Heart right ventricle (tissue), 16 donors: ENCODE data around the gene ZMYM3. TPM values are rescaled to one million over a fixed set of nuclear protein-coding genes. Genes with fewer than 3 reads are reported as not detected.

Experiments used
- ATAC-seq, 8 donors: fragments of 200-7000 bp; cut with Tn5 transposase; one replicate each; pipeline ENCODE4 v1.9.1; 2020; ENCODE audit warnings: mild to moderate bottlenecking in 8 of 8, moderate library complexity in 8 of 8, moderate number of reproducible peaks in 1 of 8
- DNase-seq, 2 donors: peaks; one replicate each; pipeline ENCODE4 v3.0.0-alpha.2; 2020
- H3K27ac ChIP-seq, 10 donors: fragments of 200-600 bp; sonication (generic) in 2 of 10; one replicate each; pipeline versions ENCODE4 v1.5.0 to v1.8.0; 2020 to 2022; ENCODE audit warnings: mild to moderate bottlenecking in 3 of 10
- H3K27me3 ChIP-seq, 7 donors: fragments of 200-600 bp; one replicate each; pipeline ENCODE4 v1.8.0; 2021 to 2022; ENCODE audit warnings: mild to moderate bottlenecking in 2 of 7
- H3K36me3 ChIP-seq, 9 donors: fragments of 200-600 bp; sonication (generic) in 1 of 9; one replicate each; pipeline versions ENCODE4 v1.5.0 to v1.8.0; 2020 to 2022; ENCODE audit warnings: mild to moderate bottlenecking in 2 of 9
- H3K4me1 ChIP-seq, 9 donors: fragments of 200-600 bp; sonication (generic) in 1 of 9; one replicate each; pipeline versions ENCODE4 v1.5.0 to v1.8.0; 2020 to 2022; ENCODE audit warnings: mild to moderate bottlenecking in 4 of 9
- H3K4me3 ChIP-seq, 10 donors: fragments of 200-600 bp; sonication (generic) in 2 of 10; one replicate each; pipeline versions ENCODE4 v1.5.0 to v1.8.0; 2020 to 2022; ENCODE audit warnings: mild to moderate bottlenecking in 7 of 10, moderate library complexity in 2 of 10
- H3K9me3 ChIP-seq, 11 donors: fragments of 200-600 bp in 10 of 11; sonication (generic) in 2 of 11; one replicate each; pipeline versions ENCODE4 v1.5.0 to v1.8.0; 2013 to 2022; ENCODE audit warnings: mild to moderate bottlenecking in 2 of 11, control low read depth in 1 of 11, moderate library complexity in 1 of 11
- WGBS, 2 donors: extraction: QIAGEN DNeasy Blood & Tissue Kit; methylation state at CpG; one replicate each; pipeline ENCODE4 v1.1.7; 2013; ENCODE audit warnings: inconsistent platforms in 1 of 2; 5-methylcytosine and 5-hydroxymethylcytosine counted together
- intact Hi-C, 10 donors: fragments of 100-400 bp; cut with DNase I; formaldehyde crosslinking; loops; one replicate each; pipeline versions ENCODE4 v1.11.1 to v1.14.2; 2022
- polyA plus RNA-seq, 2 donors: library from polyadenylated mRNA; stranded (reverse); fragments of 200-250 nt; gene quantifications; one replicate each; pipeline ENCODE4 v1.2.3, GENCODE V29; 2013
- total RNA-seq, 10 donors: library from RNA; stranded (reverse); fragmentation: NEBNext Ultra II Directional in 3 of 10; extraction: Animal tissue kit (Norgen Biotek cat#: 25700) in 3 of 10; gene quantifications; one replicate each; pipeline versions ENCODE4 v1.2.1 to v1.2.4, GENCODE V29; 2021 to 2023
- TF ChIP-seq, protein P1 (sequence below), 9 donors: fragments of 200-600 bp; sonication (generic) in 2 of 9; IDR thresholded peaks; one replicate each; pipeline versions ENCODE4 v1.5.0 to v1.8.0; 2021 to 2022; ENCODE audit warnings: antibody characterized with exemption in 9 of 9, mild to moderate bottlenecking in 5 of 9, moderate library complexity in 1 of 9
- donor health status: Arrhythmogenic right ventricular cardiomyopathy.
- donor health status: ischemic (EF 13 %, LVEDD 7.1; RV severe dilation, severe dysfunction).
- donor health status: healthy with polysubstance abuse.
- donor health status: DM: no; HTN: yes; CAD: no.
- donor health status: DM: no; HTN: no; CAD: no.
- donor health status: ischemic (EF 25% LVEDD 6.9; RV normal size, moderate dysfunction).
- donor health status: ischemic (EF 25% LVEDD 5.7; RV mildly dilated, moderate dysfunction).
- donor health status: healthy.
- donor health status: DM: yes; HTN: yes; CAD: no.
- donor health status: Ischemic cardiomyopathy.
- donor health status: ischemic (EF 35%, LVEDD 5.7; RV mildly dilated, moderate dysfunction).
- donor health status: nonischemic (EF 11% LVEDD 7.7; RV severe dilation, severe dysfunction).
- donor health status: DM: yes; HTN: yes; CAD: no.
- donor health status: PGD.
- donor health status: ischemic (EF 29% LVEDD 5.4; RV normal size, mild dysfunction).
- donor health status: nonischemic (EF 23%, LVEDD 6.1; RV moderate dilation, normal function).

ZMYM3 gene
- total and polyA plus RNA-seq, 12 donors = 4.4 to 18.7 (median 15.8) TPM

DNA sequence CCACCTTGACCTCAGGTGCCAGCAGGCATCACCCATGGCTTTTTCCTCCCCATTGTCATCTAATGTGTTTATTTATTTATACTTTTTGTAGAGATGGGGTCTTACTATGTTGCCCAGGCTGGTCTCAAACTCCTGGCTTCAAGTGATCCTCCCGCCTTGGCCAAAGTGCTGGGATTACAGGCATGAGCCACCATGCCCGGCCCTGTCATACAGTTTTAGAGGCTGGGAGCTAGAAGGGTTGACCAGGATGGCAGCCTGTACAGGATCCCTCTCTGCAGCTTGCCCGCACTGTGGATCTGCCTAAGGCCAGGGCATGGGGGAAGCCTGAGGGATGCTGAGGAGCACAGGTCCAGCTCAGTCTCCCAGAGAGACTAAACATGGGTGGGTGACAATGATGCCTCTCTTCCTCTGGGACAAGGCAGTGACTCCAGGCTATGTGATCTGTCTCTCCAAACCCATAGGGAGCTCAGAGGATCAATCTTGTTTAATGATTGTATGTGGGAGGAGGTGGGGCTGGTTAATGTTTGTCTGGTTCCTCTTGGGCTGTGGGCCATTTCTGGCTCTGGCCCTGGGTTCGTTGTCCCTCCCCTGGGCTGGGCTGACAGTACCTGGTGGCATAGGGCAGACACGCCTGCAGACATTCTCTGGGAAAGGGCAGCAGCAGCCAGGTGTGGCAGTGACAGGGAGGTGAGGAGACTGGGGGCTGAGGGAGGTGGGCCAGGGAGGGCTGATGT, 39.2 kb downstream of the ZMYM3 start:
- Histone ChIP-seq H3K27ac (no peak overlapping the region), H3K4me1 (no peaks in the 10 kb centered on the region), H3K27me3 (peaks cover 0 to 24% (median 0%) of the 10 kb centered on the region in 7 donors), H3K4me3 (no peak overlapping the region), H3K36me3 (no peaks in the 10 kb centered on the region), H3K9me3 (no peaks in the 10 kb centered on the region)
- intact Hi-C loops = no loop called here
- TF ChIP-seq, protein P1, sequence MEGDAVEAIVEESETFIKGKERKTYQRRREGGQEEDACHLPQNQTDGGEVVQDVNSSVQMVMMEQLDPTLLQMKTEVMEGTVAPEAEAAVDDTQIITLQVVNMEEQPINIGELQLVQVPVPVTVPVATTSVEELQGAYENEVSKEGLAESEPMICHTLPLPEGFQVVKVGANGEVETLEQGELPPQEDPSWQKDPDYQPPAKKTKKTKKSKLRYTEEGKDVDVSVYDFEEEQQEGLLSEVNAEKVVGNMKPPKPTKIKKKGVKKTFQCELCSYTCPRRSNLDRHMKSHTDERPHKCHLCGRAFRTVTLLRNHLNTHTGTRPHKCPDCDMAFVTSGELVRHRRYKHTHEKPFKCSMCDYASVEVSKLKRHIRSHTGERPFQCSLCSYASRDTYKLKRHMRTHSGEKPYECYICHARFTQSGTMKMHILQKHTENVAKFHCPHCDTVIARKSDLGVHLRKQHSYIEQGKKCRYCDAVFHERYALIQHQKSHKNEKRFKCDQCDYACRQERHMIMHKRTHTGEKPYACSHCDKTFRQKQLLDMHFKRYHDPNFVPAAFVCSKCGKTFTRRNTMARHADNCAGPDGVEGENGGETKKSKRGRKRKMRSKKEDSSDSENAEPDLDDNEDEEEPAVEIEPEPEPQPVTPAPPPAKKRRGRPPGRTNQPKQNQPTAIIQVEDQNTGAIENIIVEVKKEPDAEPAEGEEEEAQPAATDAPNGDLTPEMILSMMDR (IDR thresholded peaks at IDR 0.05) = no peak
- ATAC-seq (no peak), DNase-seq (no peak)
- 81% methylated on average over 4 to 5 of the region's 5 CpGs for WGBS, 2 donors

DNA sequence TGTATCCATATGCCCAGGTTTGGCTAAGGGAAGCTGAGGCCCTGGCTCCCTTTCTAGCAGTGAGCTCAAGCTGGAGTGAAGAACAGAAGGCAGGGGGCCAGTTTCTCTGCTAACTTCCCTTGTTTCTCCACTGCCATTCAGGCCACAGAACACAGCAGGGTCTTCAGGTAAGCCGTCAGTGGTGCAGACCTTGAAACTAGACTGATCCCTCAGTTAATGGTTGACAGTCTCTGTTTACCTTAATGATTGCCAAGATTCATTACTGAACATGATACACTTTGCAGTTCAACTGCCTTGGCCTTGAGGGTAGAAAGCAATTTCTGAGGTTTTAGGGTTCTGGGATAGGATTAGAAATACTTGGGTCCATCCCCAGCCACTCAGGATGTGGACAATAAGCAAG, 39.8 kb downstream of the ZMYM3 start:
- TF ChIP-seq, protein P1 (IDR thresholded peaks at IDR 0.05) = no peak
- WGBS, 2 donors = 82 to 96% methylated on average over 1 of the region's 1 CpG
- H3K27ac ChIP-seq = no peak overlapping the region
- peaks cover 0 to 24% (median 0%) of the 10 kb centered on the region in 7 donors for H3K27me3 ChIP-seq
- DNase-seq = no peak
- H3K9me3 ChIP-seq = no peaks in the 10 kb centered on the region
- ATAC-seq = no peak
- H3K4me3 ChIP-seq = no peak overlapping the region
- H3K36me3 ChIP-seq = no peaks in the 10 kb centered on the region
- no peaks in the 10 kb centered on the region for H3K4me1 ChIP-seq
- intact Hi-C loops = no loop called here

DNA sequence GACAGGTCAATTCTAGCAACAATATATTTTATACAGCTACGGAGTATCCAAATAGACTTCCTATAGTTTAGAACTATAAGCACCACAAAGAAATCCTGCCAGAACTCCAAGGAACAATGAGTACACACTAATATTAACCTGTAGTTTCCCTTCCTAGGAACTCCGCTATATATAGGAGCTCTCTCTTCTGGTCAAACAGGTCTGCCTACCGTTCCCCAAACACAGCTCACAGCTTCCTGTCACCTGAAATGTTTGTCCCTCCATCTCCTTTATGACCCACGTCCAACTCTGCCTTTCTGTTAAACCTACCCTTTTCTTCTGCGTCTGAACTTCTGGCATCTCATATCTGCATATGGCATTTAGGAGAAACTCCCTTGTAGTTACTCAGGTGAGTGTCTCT, 41.4 kb downstream of the ZMYM3 start:
- no peak for DNase-seq
- TF ChIP-seq, protein P1 (IDR thresholded peaks at IDR 0.05) = no peak

DNA sequence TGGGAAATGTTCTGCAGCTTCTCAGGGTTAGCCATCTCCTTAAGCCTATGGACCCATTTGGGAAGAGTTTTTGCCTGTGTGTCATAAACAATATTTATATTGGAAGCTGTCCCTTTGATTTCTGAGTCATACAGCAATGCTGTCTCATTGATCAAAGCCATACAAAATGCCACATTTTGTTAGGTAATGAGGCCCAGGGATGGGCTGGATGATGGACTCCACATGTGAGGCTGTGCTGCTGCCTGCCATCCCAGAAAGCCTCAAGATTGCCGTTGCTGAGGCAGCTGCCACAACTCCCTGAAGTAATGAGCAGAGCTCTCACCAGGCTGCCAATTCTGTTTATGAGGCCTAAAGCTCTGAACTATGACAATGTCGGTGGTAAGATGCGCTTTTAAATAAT, 43.1 kb downstream of the ZMYM3 start:
- no peak overlapping the region for H3K27ac ChIP-seq
- peaks cover 0 to 32% (median 0%) of the 10 kb centered on the region in 7 donors for H3K27me3 ChIP-seq
- intact Hi-C loops = no loop called here
- H3K4me3 ChIP-seq = no peak overlapping the region
- H3K36me3 ChIP-seq = no peaks in the 10 kb centered on the region
- H3K4me1 ChIP-seq = no peaks in the 10 kb centered on the region
- TF ChIP-seq, protein P1 (IDR thresholded peaks at IDR 0.05) = no peak
- DNase-seq (no peak), ATAC-seq (no peak)
- 78 to 79% methylated on average over 3 of the region's 3 CpGs for WGBS, 2 donors
- H3K9me3 ChIP-seq = no peaks in the 10 kb centered on the region

More for the DNA sequence above, 41.4 kb downstream of the ZMYM3 start:
- Histone ChIP-seq H3K4me3 (no peak overlapping the region), H3K27ac (no peak overlapping the region), H3K9me3 (no peaks in the 10 kb centered on the region), H3K4me1 (no peaks in the 10 kb centered on the region), H3K36me3 (no peaks in the 10 kb centered on the region), H3K27me3 (peaks cover 0 to 32% (median 0%) of the 10 kb centered on the region in 7 donors)
- intact Hi-C loops = no loop called here
- no peak for ATAC-seq
- 61 to 63% methylated on average over 5 of the region's 5 CpGs for WGBS, 2 donors
